Small intestine (tissue), 7 donors: ENCODE data around the gene TENM4. TPM values are rescaled to one million over a fixed set of nuclear protein-coding genes. Genes with fewer than 3 reads are reported as not detected.

Experiments
- DNase-seq, 2 donors: peaks; one replicate each; pipeline versions ENCODE4 v3.0.0 to v3.0.0-alpha.2; 2013
- FAIRE-seq: peaks from 2 replicates; lab custom pipeline; 2012; peaks lifted over from hg19 to GRCh38; lab: Jason Lieb, UNC
- H3K27ac ChIP-seq, 3 donors: one replicate each; pipeline ENCODE4 v1.5.1; 2013; ENCODE audit warnings: low read length in 2 of 3, mild to moderate bottlenecking in 2 of 3, control low read depth in 1 of 3, inconsistent platforms in 1 of 3, low read depth in 1 of 3, moderate library complexity in 1 of 3
- H3K27me3 ChIP-seq, 3 donors: one replicate each; pipeline ENCODE4 v1.6.1; 2013; ENCODE audit warnings: low read length in 3 of 3, inconsistent platforms in 1 of 3; ENCODE audit not compliant: control insufficient read depth in 3 of 3, insufficient read depth in 3 of 3
- H3K36me3 ChIP-seq, 3 donors: one replicate each; pipeline ENCODE4 v1.6.1; 2013; ENCODE audit warnings: low read length in 3 of 3, inconsistent platforms in 1 of 3, low read depth in 1 of 3, mild to moderate bottlenecking in 1 of 3, moderate library complexity in 1 of 3; ENCODE audit not compliant: control insufficient read depth in 3 of 3, insufficient read depth in 2 of 3
- H3K4me1 ChIP-seq, 3 donors: one replicate each; pipeline ENCODE4 v1.6.1; 2013; ENCODE audit warnings: low read length in 2 of 3, inconsistent platforms in 1 of 3, low read depth in 1 of 3, mild to moderate bottlenecking in 1 of 3, moderate library complexity in 1 of 3; ENCODE audit not compliant: control insufficient read depth in 3 of 3, insufficient read depth in 2 of 3
- H3K4me3 ChIP-seq, 3 donors: one replicate each; pipeline ENCODE4 v1.5.1; 2013; ENCODE audit warnings: low read length in 3 of 3, control low read depth in 1 of 3, inconsistent platforms in 1 of 3, low read depth in 1 of 3, mild to moderate bottlenecking in 1 of 3, moderate library complexity in 1 of 3
- H3K9me3 ChIP-seq, 2 donors: one replicate each; pipeline ENCODE4 v1.6.1; 2013; ENCODE audit warnings: low read depth in 1 of 2, low read length in 1 of 2; ENCODE audit not compliant: control insufficient read depth in 2 of 2, insufficient read depth in 1 of 2
- WGBS, 3 donors: extraction: QIAGEN DNeasy Blood & Tissue Kit; methylation state at CpG; one replicate each; pipeline ENCODE4 v1.1.7; 2013; 5-methylcytosine and 5-hydroxymethylcytosine counted together
- polyA plus RNA-seq, 4 donors: library from polyadenylated mRNA; stranded (reverse) in 3 of 4; unstranded in 1 of 4; fragments of 200-250 nt in 3 of 4; fragments of 120-200 nt in 1 of 4; gene quantifications; one replicate each; pipeline versions ENCODE4 v1.2.1 to v1.2.3, GENCODE V29; 2013
- donor health status: healthy with polysubstance abuse.
- donor health status: control.
- donor health status: control.
- donor health status: Bipolar disorder and iron deficiency.
- donor health status: healthy.

TENM4 gene
- polyA plus RNA-seq, 4 donors, result under 0.01 to 0.96 (median 0.31) TPM; not detected in 1

DNA sequence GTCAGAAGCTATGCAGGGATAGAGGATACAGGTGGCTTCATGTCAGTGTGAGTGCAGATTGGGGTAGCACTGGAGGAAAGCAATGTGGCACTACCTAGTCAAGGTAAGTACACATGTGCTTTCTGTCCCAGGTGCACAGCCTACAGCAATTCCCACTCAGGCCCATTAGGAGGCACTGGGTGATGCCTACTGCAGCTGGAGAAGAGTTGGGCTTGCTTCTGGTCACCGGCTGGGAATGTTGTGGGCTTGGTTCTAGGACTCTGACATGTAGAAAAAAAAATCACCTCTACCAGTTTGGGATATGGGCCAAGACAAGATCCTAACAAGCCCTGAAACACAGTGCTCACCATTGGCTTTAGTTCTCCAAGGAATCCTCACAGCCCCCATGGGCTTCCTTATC is 69.7 kb downstream of the TENM4 start:
- no peak for DNase-seq
- no peaks in the 10 kb centered on the region for H3K4me1 ChIP-seq
- H3K36me3 ChIP-seq, result no peaks in the 10 kb centered on the region
- H3K27ac ChIP-seq, result no peak overlapping the region
- no peak for FAIRE-seq
- WGBS, 3 donors, result 40 to 53% (median 47%) methylated on average over 1 of the region's 1 CpG
- peaks cover 0 to 13% (median 0%) of the 10 kb centered on the region in 3 donors for H3K27me3 ChIP-seq
- no peak overlapping the region for H3K4me3 ChIP-seq
- no peaks in the 10 kb centered on the region for H3K9me3 ChIP-seq

DNA sequence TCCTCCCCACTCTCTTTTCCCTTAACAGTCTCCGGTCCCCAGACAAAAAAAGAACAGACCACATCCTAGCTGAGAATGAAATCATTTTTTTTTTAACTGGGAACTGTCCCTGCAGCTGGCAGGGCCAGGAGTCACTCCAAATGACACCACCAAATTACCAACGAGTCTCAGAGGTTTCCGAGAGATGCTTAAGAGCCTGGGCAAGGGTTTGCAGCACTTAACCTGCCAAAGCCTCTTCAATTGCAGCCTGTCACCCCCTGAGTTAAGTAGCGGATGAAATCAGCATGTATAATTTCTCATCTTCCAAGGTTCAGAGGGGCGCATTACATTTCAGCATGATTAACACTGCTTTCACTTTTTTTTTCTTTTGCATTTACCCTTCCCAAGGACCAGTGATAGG is 71.8 kb downstream of the TENM4 start:
- H3K36me3 ChIP-seq, result no peaks in the 10 kb centered on the region
- no peak overlapping the region for H3K27ac ChIP-seq
- peaks cover 0 to 7% (median 0%) of the 10 kb centered on the region in 3 donors for H3K27me3 ChIP-seq
- FAIRE-seq (no peak), DNase-seq (no peak)
- H3K4me1 ChIP-seq, result no peaks in the 10 kb centered on the region
- WGBS, 3 donors, result 71 to 77% (median 76%) methylated on average over 5 of the region's 5 CpGs
- no peaks in the 10 kb centered on the region for H3K9me3 ChIP-seq
- H3K4me3 ChIP-seq, result no peak overlapping the region

DNA sequence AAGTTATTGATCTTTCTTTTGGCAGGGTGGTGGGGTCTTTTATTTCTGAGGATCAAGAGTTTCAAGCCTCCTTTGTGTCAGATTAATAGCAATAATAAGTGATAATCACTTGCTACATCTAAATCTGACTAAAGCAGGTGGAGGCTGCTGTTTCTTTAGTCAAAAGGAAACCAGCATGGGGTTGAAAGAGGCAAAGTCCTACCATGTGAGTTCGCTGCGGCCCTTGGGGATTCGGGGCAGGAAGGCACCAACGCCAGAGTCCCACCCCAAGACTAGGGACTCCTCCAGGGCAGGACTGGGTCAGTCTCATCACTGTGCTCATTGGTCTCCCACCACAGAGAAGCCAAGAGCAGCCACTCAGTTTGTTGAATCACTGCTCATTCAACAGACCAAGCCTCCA is 73.0 kb downstream of the TENM4 start:
- no peak overlapping the region for H3K4me3 ChIP-seq
- DNase-seq (no peak), FAIRE-seq (no peak)
- peaks cover 0 to 7% (median 0%) of the 10 kb centered on the region in 3 donors for H3K27me3 ChIP-seq
- H3K9me3 ChIP-seq, result no peaks in the 10 kb centered on the region
- H3K36me3 ChIP-seq, result no peaks in the 10 kb centered on the region
- WGBS, 3 donors, result 64 to 77% (median 69%) methylated on average over 4 of the region's 4 CpGs
- H3K27ac ChIP-seq, result no peak overlapping the region
- H3K4me1 ChIP-seq, result no peaks in the 10 kb centered on the region

DNA sequence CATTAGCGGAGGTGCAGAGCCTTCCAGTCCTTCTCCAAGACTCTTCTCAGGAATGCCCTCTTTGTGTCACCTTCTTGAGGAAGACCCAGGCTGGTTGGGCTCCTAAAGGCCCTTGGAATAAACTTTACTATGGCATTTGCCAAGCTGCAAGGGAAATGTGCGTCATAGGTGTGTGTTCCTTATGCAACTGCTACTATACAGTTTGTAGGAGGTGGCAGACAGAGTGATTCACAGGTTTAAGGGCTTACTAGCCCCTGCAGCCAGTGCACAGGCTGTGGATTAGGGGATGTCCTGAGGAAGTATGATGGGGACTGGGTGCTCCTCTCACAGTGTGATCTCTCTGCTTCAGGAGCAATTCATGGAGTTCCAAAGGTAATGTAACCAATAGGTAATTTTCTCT is 74.6 kb downstream of the TENM4 start:
- DNase-seq (no peak), FAIRE-seq (no peak)
- 86 to 94% (median 86%) methylated on average over 2 of the region's 2 CpGs for WGBS, 3 donors
- no peaks in the 10 kb centered on the region for H3K9me3 ChIP-seq
- no peaks in the 10 kb centered on the region for H3K27me3 ChIP-seq
- H3K4me3 ChIP-seq, result no peak overlapping the region
- H3K4me1 ChIP-seq, result no peaks in the 10 kb centered on the region
- H3K27ac ChIP-seq, result no peak overlapping the region
- H3K36me3 ChIP-seq, result no peaks in the 10 kb centered on the region

DNA sequence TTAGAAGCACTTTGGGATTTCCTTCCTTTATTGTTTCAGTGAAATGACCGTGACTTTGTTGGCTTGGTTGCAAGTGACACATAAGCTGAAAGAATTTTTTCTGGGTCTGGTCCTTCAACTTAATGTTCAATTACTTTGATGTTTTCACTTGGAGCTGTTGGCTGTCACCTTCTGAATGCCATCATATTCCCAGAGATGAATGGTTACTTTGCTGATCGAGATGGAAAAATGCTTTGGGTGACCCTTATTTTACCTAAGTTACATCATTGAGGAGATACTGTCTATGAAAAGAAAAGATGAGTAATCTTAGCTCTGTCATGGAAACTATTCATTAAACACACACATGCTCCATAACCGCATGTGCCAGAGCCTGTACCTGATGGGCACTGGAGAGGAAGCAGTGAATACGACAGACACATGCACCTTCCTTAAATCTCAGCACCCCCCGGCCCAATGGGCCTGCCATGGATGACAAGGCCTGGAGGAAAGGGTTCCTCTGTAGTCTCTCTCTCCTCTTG is 76.9 kb downstream of the TENM4 start:
- no peaks in the 10 kb centered on the region for H3K4me1 ChIP-seq
- H3K27me3 ChIP-seq, result no peaks in the 10 kb centered on the region
- FAIRE-seq (no peak), DNase-seq (no peak)
- no peaks in the 10 kb centered on the region for H3K36me3 ChIP-seq
- no peak overlapping the region for H3K27ac ChIP-seq
- WGBS, 3 donors, result 86 to 93% (median 92%) methylated on average over 5 of the region's 5 CpGs
- H3K4me3 ChIP-seq, result no peak overlapping the region
- no peaks in the 10 kb centered on the region for H3K9me3 ChIP-seq

DNA sequence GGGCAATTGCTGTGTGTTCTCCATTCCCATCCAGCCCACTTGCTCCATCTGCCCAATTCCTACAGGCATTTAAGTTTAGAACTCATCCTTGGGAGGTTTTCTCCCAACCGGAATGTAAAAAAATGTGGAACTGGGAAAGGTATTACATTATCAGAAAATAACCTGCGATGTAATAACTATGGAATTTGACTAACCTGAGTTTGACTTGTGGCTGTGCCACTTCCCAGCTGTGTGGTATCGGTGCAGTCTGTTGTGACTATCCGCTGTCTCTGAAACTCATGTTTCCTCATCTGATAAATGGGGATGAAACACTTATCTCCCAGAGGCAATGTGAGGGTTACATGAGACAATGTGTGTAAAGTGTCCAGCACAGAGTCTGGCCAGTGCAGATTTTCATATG is 77.6 kb downstream of the TENM4 start:
- Histone ChIP-seq H3K27ac (no peak overlapping the region), H3K4me3 (no peak overlapping the region), H3K27me3 (no peaks in the 10 kb centered on the region), H3K4me1 (no peaks in the 10 kb centered on the region), H3K9me3 (no peaks in the 10 kb centered on the region), H3K36me3 (no peaks in the 10 kb centered on the region)
- FAIRE-seq (no peak), DNase-seq (no peak)
- WGBS, 3 donors, result 82 to 91% (median 84%) methylated on average over 4 of the region's 4 CpGs

DNA sequence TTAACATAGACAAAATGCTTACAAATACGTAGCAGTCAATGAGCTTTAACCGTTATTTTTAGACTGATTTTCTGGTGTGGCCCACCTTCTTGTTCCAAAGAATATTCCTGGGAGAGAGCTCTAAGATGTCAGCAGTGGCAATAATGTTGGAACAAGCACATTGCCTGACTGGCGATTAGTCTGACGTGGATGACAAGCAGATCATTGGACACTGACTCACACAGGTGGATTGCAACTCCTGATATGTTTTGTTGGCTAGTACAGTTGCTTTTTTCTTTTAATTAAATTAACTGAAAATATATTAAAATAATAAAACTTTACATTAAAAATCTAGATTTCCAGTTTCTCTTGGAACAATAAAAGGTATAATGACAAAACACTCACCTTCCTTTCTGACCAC is 78.0 kb downstream of the TENM4 start:
- no peak for FAIRE-seq
- no peaks in the 10 kb centered on the region for H3K9me3 ChIP-seq
- no peak overlapping the region for H3K27ac ChIP-seq
- 84 to 89% (median 86%) methylated on average over 4 of the region's 4 CpGs for WGBS, 3 donors
- DNase-seq, result no peak
- no peaks in the 10 kb centered on the region for H3K36me3 ChIP-seq
- no peaks in the 10 kb centered on the region for H3K4me1 ChIP-seq
- no peak overlapping the region for H3K4me3 ChIP-seq
- no peaks in the 10 kb centered on the region for H3K27me3 ChIP-seq

DNA sequence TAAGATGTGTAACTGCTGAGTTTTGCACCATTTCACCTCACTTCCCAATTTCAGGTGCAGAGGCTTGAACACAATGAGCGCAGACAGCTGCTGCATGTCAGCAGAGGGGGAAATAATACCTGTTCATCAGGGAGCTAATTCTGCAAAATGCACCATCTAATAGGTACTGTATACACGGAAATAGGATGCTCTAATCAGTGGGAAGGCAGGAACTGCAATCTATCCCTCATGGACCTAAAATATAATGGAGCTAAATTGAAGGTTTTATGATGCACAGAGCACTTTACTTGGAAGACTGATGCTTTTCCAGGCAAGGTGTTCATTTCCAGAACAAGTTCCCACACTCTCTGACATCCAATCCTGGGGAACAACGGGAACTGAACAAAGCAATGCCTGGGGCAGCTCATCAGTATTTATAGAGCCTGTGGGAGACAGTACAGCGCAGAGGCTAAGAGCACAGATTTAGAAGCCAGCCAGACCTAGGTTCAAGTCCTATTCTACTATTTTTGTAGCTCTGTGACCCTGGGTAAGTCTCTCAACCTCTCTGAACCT is 78.5 kb downstream of the TENM4 start:
- no peaks in the 10 kb centered on the region for H3K4me1 ChIP-seq
- no peak overlapping the region for H3K4me3 ChIP-seq
- 80 to 85% (median 82%) methylated on average over 4 of the region's 4 CpGs for WGBS, 3 donors
- H3K27ac ChIP-seq, result no peak overlapping the region
- DNase-seq, result no peak
- no peaks in the 10 kb centered on the region for H3K9me3 ChIP-seq
- no peak for FAIRE-seq
- no peaks in the 10 kb centered on the region for H3K36me3 ChIP-seq
- no peaks in the 10 kb centered on the region for H3K27me3 ChIP-seq

DNA sequence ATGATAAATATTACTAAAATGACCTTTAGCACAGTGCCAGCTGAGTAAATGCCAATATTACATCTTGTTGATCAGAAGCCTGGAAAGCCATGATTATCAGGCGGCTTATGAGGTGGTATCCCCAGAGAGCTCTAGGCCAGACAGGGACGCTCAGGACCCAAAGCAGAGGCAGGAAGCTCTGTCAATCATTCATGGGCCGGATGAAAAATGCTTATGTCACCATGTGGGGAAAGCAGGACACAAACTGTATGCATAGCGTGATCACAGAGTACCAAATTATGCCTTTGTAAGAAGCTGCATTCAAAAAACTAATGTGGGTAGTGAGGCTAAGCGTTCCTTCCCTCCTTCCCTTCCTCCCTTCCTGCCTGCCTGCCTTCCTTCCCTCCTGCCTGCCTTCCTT is 82.6 kb downstream of the TENM4 start:
- DNase-seq, result no peak
- 56 to 69% (median 60%) methylated on average over 5 of the region's 5 CpGs for WGBS, 3 donors
- no peak for FAIRE-seq
- no peaks in the 10 kb centered on the region for H3K9me3 ChIP-seq
- no peaks in the 10 kb centered on the region for H3K36me3 ChIP-seq
- no peaks in the 10 kb centered on the region for H3K4me1 ChIP-seq
- H3K4me3 ChIP-seq, result no peak overlapping the region
- no peaks in the 10 kb centered on the region for H3K27me3 ChIP-seq
- H3K27ac ChIP-seq, result no peak overlapping the region
